ENCODE results near the gene LZTS2.

DNA sequence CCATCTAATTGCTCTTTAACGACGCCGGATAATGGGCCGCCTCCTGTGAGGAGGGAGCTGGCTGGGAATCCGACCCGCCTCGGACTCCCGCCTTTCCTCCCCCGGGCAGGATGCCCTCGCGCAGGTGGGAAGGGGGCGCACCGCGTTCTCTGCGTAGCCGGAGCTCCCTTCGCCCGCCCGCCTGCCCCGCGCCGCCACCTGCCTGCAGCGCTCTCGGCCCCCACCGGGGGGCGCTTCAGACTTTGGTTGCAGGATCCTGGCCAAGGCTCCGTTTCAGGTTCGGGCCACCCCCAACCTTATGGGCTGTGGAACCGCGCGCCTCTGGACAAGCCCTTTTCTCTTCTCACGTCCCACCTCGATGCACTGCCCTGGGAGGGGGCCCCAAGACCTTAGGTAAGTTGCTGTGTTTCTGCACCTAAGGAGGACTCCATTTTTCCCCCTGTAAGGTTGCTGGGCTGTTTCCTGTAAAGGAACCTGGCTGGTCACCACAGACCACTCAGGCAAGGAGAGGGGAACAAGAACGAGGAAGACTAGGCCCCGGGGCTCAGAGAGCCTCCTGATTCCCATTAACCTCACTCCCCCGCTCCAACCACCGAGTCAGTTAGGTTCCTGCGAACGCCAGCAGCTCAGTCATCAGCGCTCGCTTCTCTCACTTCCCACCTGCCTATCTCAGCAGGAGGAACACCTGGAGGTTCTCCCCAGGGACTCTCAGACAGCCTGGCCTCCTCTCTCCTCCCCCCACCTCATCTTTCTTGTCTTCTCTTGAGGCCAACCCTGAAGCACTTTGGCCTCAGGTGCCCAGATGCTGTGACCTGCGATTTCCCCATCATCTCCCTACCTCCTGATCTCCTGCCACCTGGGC lies 50.8 kb downstream of the LZTS2 start:
- TF ChIP-seq ELF4 (IDR thresholded peaks at IDR 0.05): no peak
- no peak for TF ChIP-seq TARDBP (IDR thresholded peaks at IDR 0.05)

All from HEK293T (cell line).